Mammary epithelial cell (primary cell): ENCODE results near the gene RTBDN.

Source experiments
- CTCF ChIP-seq, 2 donors: IDR thresholded peaks in 1 of 2; conservative IDR thresholded peaks in 1 of 2; 2 replicates each; pipeline ENCODE4 v1.5.1; 2011 to 2012; ENCODE audit warnings: inconsistent platforms in 2 of 2, low read length in 2 of 2, mild to moderate bottlenecking in 2 of 2, control low read depth in 1 of 2, low read depth in 1 of 2; ENCODE audit not compliant: insufficient read depth in 1 of 2; ENCODE audit errors: extremely low read depth in 1 of 2
- EZH2 ChIP-seq: IDR thresholded peaks from 2 replicates; pipeline ENCODE4 v1.6.1; 2012; ENCODE audit warnings: low read length, inconsistent platforms, borderline replicate concordance

GRCh38 chr19:12792853-12793289, 41.5 kb downstream of the RTBDN start:
- TF ChIP-seq CTCF (conservative IDR thresholded peaks at IDR 0.05 in 1 of 2, IDR thresholded peaks at IDR 0.05 in 1 of 2; ENCODE audit: extremely low read depth in 1 of 2, insufficient read depth in 1 of 2, low read depth in 1 of 2, low read length in 2 of 2) = no peak
- TF ChIP-seq EZH2 = no peak
